MCF 10A (cell line): ENCODE measurements around the gene SLC6A8. TPM values are rescaled to one million over a fixed set of nuclear protein-coding genes. Genes with fewer than 3 reads are reported as not detected.

Experiments
- BruUV-seq: library from RNA; stranded (reverse); fragments of 400-500 nt; replicated peaks from 2 replicates; lab custom pipeline; 2021; lab: Mats Ljungman, UMichigan
- CTCF ChIA-PET: fragments of 300-600 bp; sonication (Branson Sonifier 250); formaldehyde crosslinking; extraction: SDS; loops from one replicate; lab custom pipeline; 2021; ENCODE audit warnings: antibody characterized with exemption, inconsistent platforms; lab: Yijun Ruan, JAX
- POLR2A ChIA-PET: fragments of 300-600, 350-650 bp; sonication (Branson Sonifier 250); formaldehyde crosslinking; extraction: SDS; loops from one replicate; lab custom pipeline; 2020; ENCODE audit warnings: antibody characterized with exemption, inconsistent platforms; lab: Yijun Ruan, JAX
- DNase-seq: peaks from one replicate; pipeline ENCODE4 v3.0.0-alpha.2; 2018; ENCODE audit not compliant: unreplicated experiment
- H3K27ac Mint-ChIP-seq: one replicate; pipeline ENCODE4 v1.8.0; 2022; ENCODE audit warnings: mild to moderate bottlenecking, low read depth, mixed read lengths; ENCODE audit not compliant: unreplicated experiment
- H3K27me3 Mint-ChIP-seq: one replicate; pipeline ENCODE4 v1.8.0; 2022; ENCODE audit warnings: mixed read lengths; ENCODE audit not compliant: insufficient read depth, unreplicated experiment
- H3K36me3 Mint-ChIP-seq: one replicate; pipeline ENCODE4 v1.8.0; 2022; ENCODE audit warnings: mild to moderate bottlenecking, moderate library complexity, mixed read lengths; ENCODE audit not compliant: insufficient read depth, unreplicated experiment
- H3K4me1 Mint-ChIP-seq: one replicate; pipeline ENCODE4 v1.8.0; 2022; ENCODE audit warnings: mixed read lengths; ENCODE audit not compliant: insufficient read depth, unreplicated experiment
- H3K4me3 Mint-ChIP-seq: one replicate; pipeline ENCODE4 v1.8.0; 2022; ENCODE audit warnings: mild to moderate bottlenecking, moderate library complexity, mixed read lengths; ENCODE audit not compliant: unreplicated experiment
- H3K9me3 Mint-ChIP-seq: one replicate; pipeline ENCODE4 v1.8.0; 2022; ENCODE audit warnings: mixed read lengths; ENCODE audit not compliant: unreplicated experiment
- CTCF ChIP-seq: fragments of 200-600 bp; IDR thresholded peaks from one replicate; pipeline ENCODE4 v1.8.0; 2022; ENCODE audit warnings: antibody characterized with exemption, mild to moderate bottlenecking; ENCODE audit not compliant: unreplicated experiment
- intact Hi-C: fragments of 100-400 bp; cut with micrococcal nuclease; formaldehyde crosslinking; loops from 2 replicates; pipeline ENCODE4 v1.14.1; 2022
- total RNA-seq: library from RNA; stranded (reverse); gene quantifications from 2 replicates; pipeline ENCODE4 v1.2.3, GENCODE V29; 2022

The SLC6A8 gene
- total RNA-seq, 1 experiment from 2014 or later = 66.6 TPM

GRCh38 chrX:153706799-153707198 is 19.1 kb downstream of the SLC6A8 start:
- Mint-ChIP-seq H3K4me3 (no peak overlapping the region), H3K27ac (no peak overlapping the region), H3K27me3 (no peaks in the 10 kb centered on the region), H3K36me3 (peaks cover 20% of the 10 kb centered on the region), H3K4me1 (no peaks in the 10 kb centered on the region), H3K9me3 (no peaks in the 10 kb centered on the region)
- BruUV-seq = no TSS peak
- intact Hi-C loops = no loop called here
- no peak for TF ChIP-seq CTCF
- ChIA-PET POLR2A (no interaction called here), CTCF (interaction anchor here (0.6 to 3.6 kb wide), 3 partner anchors 36 to 202 kb away, joined by 3 to 28 read pairs (median 5); no protein-coding TSS in a partner anchor)
- DNase-seq = no peak

- intact Hi-C loops = no loop called here
- TF ChIP-seq CTCF = no peak
- BruUV-seq = no TSS peak
Observed at GRCh38 chrX:153707406-153707805, 19.7 kb downstream of the SLC6A8 start.

GRCh38 chrX:153708415-153708814 is 20.7 kb downstream of the SLC6A8 start:
- peaks cover 23% of the 10 kb centered on the region for H3K36me3 Mint-ChIP-seq
- H3K27ac Mint-ChIP-seq = peak overlapping the region; percentile 69
- no peaks in the 10 kb centered on the region for H3K27me3 Mint-ChIP-seq
- no peaks in the 10 kb centered on the region for H3K9me3 Mint-ChIP-seq
- ChIA-PET CTCF (interaction anchor here (0.6 to 3.6 kb wide), 21 partner anchors 11 to 803 kb away, joined by 3 to 28 read pairs (median 4); partner anchors contain the start of gene SLC6A8), POLR2A (interaction anchor here (0.6 to 1.4 kb wide), 5 partner anchors 14 to 154 kb away, joined by 3 to 5 read pairs (median 3); no protein-coding TSS in a partner anchor)
- H3K4me3 Mint-ChIP-seq = peak overlapping the region; percentile 8
- DNase-seq = peak; percentile 85
- peak; percentile 79 for TF ChIP-seq CTCF
- H3K4me1 Mint-ChIP-seq = no peaks in the 10 kb centered on the region
- intact Hi-C loops = loop anchor here (2.0 kb wide), 1 partner anchor 154 kb away; no protein-coding TSS in a partner anchor
- BruUV-seq = no TSS peak

More at GRCh38 chrX:153707406-153707805, 19.7 kb downstream of the SLC6A8 start:
- Mint-ChIP-seq H3K27ac (no peak overlapping the region), H3K9me3 (no peaks in the 10 kb centered on the region), H3K4me1 (no peaks in the 10 kb centered on the region), H3K4me3 (no peak overlapping the region), H3K36me3 (peaks cover 24% of the 10 kb centered on the region), H3K27me3 (no peaks in the 10 kb centered on the region)
- no peak for DNase-seq
- ChIA-PET CTCF (interaction anchor here (0.6 to 3.6 kb wide), 11 partner anchors 20 to 802 kb away, joined by 3 to 28 read pairs (median 5); partner anchors contain the start of gene SLC6A8), POLR2A (interaction anchor here (1.4 kb wide), 1 partner anchor 153 kb away, joined by 3 read pairs; no protein-coding TSS in a partner anchor)

- Mint-ChIP-seq H3K4me1 (no peaks in the 10 kb centered on the region), H3K9me3 (no peaks in the 10 kb centered on the region), H3K27me3 (no peaks in the 10 kb centered on the region), H3K27ac (no peak overlapping the region), H3K4me3 (no peak overlapping the region), H3K36me3 (peaks cover 36% of the 10 kb centered on the region)
- intact Hi-C loops = loop anchor here (2.0 kb wide), 1 partner anchor 155 kb away; no protein-coding TSS in a partner anchor
- ChIA-PET POLR2A (interaction anchor here (0.9 to 1.2 kb wide), 2 partner anchors 9 to 12 kb away, joined by 4 to 7 read pairs; no protein-coding TSS in a partner anchor), CTCF (interaction anchor here (0.6 to 3.6 kb wide), 9 partner anchors 9 to 824 kb away, joined by 3 to 28 read pairs (median 4); no protein-coding TSS in a partner anchor)
- no peak for DNase-seq
- BruUV-seq = no TSS peak
- TF ChIP-seq CTCF = no peak
Observed at GRCh38 chrX:153709726-153710674, 22.3 kb downstream of the SLC6A8 start.
